Lung (tissue), 12 donors: ENCODE measurements around the gene SYNE1. TPM values are rescaled to one million over a fixed set of nuclear protein-coding genes. Genes with fewer than 3 reads are reported as not detected.

Source experiments
- ATAC-seq: fragments of 200-7000 bp; cut with Tn5 transposase; one replicate; pipeline ENCODE4 v1.9.1; 2020; ENCODE audit warnings: moderate number of reproducible peaks; ENCODE audit not compliant: insufficient read depth, low FRiP score
- DNase-seq, 3 donors: peaks; one replicate each; pipeline ENCODE4 v3.0.0-alpha.2; 2013 to 2017
- H3K27ac ChIP-seq, 2 donors: one replicate each; pipeline ENCODE4 v1.5.1; 2013; ENCODE audit warnings: mild to moderate bottlenecking in 2 of 2, moderate library complexity in 2 of 2, control low read depth in 1 of 2, inconsistent platforms in 1 of 2, low read depth in 1 of 2, low read length in 1 of 2
- H3K27me3 ChIP-seq, 3 donors: one replicate each; pipeline ENCODE4 v1.5.1; 2013; ENCODE audit warnings: low read length in 2 of 3; ENCODE audit not compliant: control insufficient read depth in 3 of 3, insufficient read depth in 3 of 3
- H3K36me3 ChIP-seq, 4 donors: one replicate each; pipeline ENCODE4 v1.5.1; 2013; ENCODE audit warnings: low read length in 4 of 4, mild to moderate bottlenecking in 1 of 4, moderate library complexity in 1 of 4; ENCODE audit not compliant: control insufficient read depth in 4 of 4, insufficient read depth in 4 of 4
- H3K4me1 ChIP-seq, 5 donors: one replicate each; pipeline ENCODE4 v1.5.1; 2013; ENCODE audit warnings: low read length in 5 of 5, mild to moderate bottlenecking in 2 of 5, moderate library complexity in 1 of 5; ENCODE audit not compliant: control insufficient read depth in 5 of 5, insufficient read depth in 5 of 5
- H3K4me3 ChIP-seq: one replicate; pipeline ENCODE4 v1.5.1; 2013; ENCODE audit warnings: mild to moderate bottlenecking, control low read depth, moderate library complexity
- H3K9ac ChIP-seq, 2 donors: one replicate each; pipeline ENCODE4 v1.5.1; 2013; ENCODE audit warnings: low read length in 2 of 2, control low read depth in 1 of 2; ENCODE audit not compliant: insufficient read depth in 1 of 2
- H3K9me3 ChIP-seq, 4 donors: one replicate each; pipeline ENCODE4 v1.5.1; 2013; ENCODE audit warnings: low read length in 3 of 4, mild to moderate bottlenecking in 1 of 4, moderate library complexity in 1 of 4; ENCODE audit not compliant: control insufficient read depth in 4 of 4, insufficient read depth in 3 of 4
- CTCF ChIP-seq: IDR thresholded peaks from 2 replicates; pipeline ENCODE4 v1.5.1; 2012; ENCODE audit warnings: mild to moderate bottlenecking; ENCODE audit errors: control extremely low read depth, extremely low read depth
- WGBS, 2 donors: extraction: QIAGEN DNeasy Blood & Tissue Kit; methylation state at CpG; one replicate each; pipeline ENCODE4 v1.1.7; 2013; 5-methylcytosine and 5-hydroxymethylcytosine counted together
- polyA plus RNA-seq, 2 donors: library from polyadenylated mRNA; stranded (reverse); fragments of 200-250 nt; gene quantifications; one replicate each; pipeline ENCODE4 v1.2.1, GENCODE V29; 2013
- total RNA-seq, 2 donors: library from RNA; depleted of rRNA in 1 of 2; stranded (reverse); fragments of >200 nt in 1 of 2; gene quantifications; one replicate each; pipeline ENCODE4 v1.2.1, GENCODE V29; 2014 to 2021
- donor health status: control.
- donor health status: control.
- donor health status: Bipolar disorder and iron deficiency.
- donor health status: healthy.
- donor health status: DM: yes; HTN: yes; CAD: no.

The SYNE1 gene
- total and polyA plus RNA-seq, 4 donors: 26.4 to 352 (median 131) TPM

DNA sequence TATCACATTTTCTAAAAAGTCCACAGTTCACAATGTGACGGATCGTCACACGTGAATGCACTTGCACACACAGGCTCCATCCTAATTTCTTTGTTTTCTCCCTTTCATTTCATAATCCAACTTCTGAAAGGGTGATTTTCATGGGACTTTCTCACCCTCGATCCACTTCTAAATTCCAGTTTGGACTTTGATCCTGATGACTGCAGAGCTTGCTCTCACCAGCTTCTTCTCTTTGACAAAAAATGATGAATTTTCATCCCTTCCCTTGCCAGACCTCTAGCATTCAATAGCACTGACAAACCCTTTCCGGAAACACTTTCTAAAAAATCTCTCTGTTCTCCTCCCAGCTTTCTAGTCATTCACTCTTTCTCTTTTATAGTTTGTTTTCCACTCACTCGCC, 341.2 kb downstream of the SYNE1 start:
- ATAC-seq (no peak), DNase-seq (no peak)
- whole genome bisulfite sequencing, 2 donors: 86 to 89% methylated on average over 6 of the region's 6 CpGs
- no peak for TF ChIP-seq CTCF
- Histone ChIP-seq H3K27ac (no peak overlapping the region), H3K4me3 (no peak overlapping the region), H3K4me1 (peaks cover 0 to 18% (median 3%) of the 10 kb centered on the region in 5 donors), H3K27me3 (no peaks in the 10 kb centered on the region), H3K36me3 (peaks cover 8 to 33% (median 20%) of the 10 kb centered on the region in 4 donors), H3K9me3 (no peaks in the 10 kb centered on the region), H3K9ac (no peak overlapping the region)

DNA sequence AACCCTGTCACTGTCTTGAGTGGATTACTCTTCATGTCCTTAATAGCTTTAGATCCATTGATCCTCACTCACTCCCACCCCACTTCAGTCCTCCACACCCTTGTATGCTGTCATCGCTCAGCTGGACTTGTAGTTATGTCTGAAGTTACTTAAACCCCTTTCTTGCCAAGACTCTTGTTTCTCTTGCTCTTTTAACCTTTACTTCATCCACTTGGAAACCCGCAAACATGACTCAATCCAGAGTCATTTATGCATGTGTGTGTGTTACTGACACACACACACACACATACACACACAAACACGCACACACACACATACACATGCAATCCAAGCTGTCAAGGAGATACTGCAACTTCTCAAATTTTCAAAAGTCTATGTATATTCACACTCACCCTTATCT, 341.8 kb downstream of the SYNE1 start:
- 83 to 86% methylated on average over 3 of the region's 3 CpGs for WGBS, 2 donors
- Histone ChIP-seq H3K27me3 (no peaks in the 10 kb centered on the region), H3K4me3 (no peak overlapping the region), H3K9ac (no peak overlapping the region), H3K36me3 (peaks cover 6 to 33% (median 20%) of the 10 kb centered on the region in 4 donors), H3K4me1 (peaks cover 0 to 14% (median 3%) of the 10 kb centered on the region in 5 donors), H3K9me3 (no peaks in the 10 kb centered on the region), H3K27ac (no peak overlapping the region)
- DNase-seq (peak in 2 of 3 donors; percentile 44 to 69), ATAC-seq (no peak)
- no peak for TF ChIP-seq CTCF

DNA sequence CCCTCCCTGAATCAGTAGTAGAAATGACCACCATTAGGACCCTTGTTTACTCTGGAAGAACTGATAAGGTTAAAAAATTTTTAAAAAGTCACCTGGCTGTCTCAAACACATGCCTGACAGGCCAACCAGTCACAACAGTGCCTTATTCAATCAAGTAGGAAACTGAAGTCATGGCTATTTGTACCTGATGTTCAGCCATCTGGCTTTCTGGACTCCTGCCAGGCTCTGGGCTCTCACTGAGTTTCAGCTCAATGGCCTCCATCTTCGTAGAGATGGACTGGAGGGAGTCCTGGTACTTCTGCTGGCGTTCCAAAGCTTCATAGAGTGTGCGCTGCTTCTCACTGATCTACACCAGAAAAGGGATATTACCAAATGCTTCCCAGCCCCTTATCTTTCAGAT, 343.8 kb downstream of the SYNE1 start:
- DNase-seq (no peak), ATAC-seq (no peak)
- H3K4me3 ChIP-seq: no peak overlapping the region
- no peaks in the 10 kb centered on the region for H3K27me3 ChIP-seq
- H3K27ac ChIP-seq: peak overlapping the region; percentile 13 to 62
- TF ChIP-seq CTCF: no peak
- H3K36me3 ChIP-seq: peaks cover 10 to 35% (median 22%) of the 10 kb centered on the region in 4 donors
- no peak overlapping the region for H3K9ac ChIP-seq
- H3K4me1 ChIP-seq: peaks cover 0 to 8% (median 0%) of the 10 kb centered on the region in 5 donors
- no peaks in the 10 kb centered on the region for H3K9me3 ChIP-seq
- WGBS, 2 donors: 68 to 87% methylated on average over 3 of the region's 3 CpGs

GRCh38 chr6:152292555-152292954, 344.6 kb downstream of the SYNE1 start:
- 88 to 93% methylated on average over 3 of the region's 3 CpGs for WGBS, 2 donors

More at GRCh38 chr6:152292555-152292954, 344.6 kb downstream of the SYNE1 start:
- Histone ChIP-seq H3K36me3 (peaks cover 14 to 38% (median 23%) of the 10 kb centered on the region in 4 donors), H3K9ac (no peak overlapping the region), H3K4me1 (peaks cover 0 to 8% (median 0%) of the 10 kb centered on the region in 5 donors), H3K27me3 (no peaks in the 10 kb centered on the region), H3K4me3 (no peak overlapping the region), H3K27ac (no peak overlapping the region), H3K9me3 (no peaks in the 10 kb centered on the region)
- no peak for ATAC-seq
- TF ChIP-seq CTCF: no peak
- DNase-seq: no peak
